Measurements from ENCODE around the gene RUSC2.

- TF ChIP-seq EZH2 (IDR thresholded peaks at IDR 0.05) = no peak
- TF ChIP-seq, protein P1, sequence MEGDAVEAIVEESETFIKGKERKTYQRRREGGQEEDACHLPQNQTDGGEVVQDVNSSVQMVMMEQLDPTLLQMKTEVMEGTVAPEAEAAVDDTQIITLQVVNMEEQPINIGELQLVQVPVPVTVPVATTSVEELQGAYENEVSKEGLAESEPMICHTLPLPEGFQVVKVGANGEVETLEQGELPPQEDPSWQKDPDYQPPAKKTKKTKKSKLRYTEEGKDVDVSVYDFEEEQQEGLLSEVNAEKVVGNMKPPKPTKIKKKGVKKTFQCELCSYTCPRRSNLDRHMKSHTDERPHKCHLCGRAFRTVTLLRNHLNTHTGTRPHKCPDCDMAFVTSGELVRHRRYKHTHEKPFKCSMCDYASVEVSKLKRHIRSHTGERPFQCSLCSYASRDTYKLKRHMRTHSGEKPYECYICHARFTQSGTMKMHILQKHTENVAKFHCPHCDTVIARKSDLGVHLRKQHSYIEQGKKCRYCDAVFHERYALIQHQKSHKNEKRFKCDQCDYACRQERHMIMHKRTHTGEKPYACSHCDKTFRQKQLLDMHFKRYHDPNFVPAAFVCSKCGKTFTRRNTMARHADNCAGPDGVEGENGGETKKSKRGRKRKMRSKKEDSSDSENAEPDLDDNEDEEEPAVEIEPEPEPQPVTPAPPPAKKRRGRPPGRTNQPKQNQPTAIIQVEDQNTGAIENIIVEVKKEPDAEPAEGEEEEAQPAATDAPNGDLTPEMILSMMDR (IDR thresholded peaks at IDR 0.05 in 2 of 3, conservative IDR thresholded peaks at IDR 0.05 in 1 of 3; ENCODE audit: borderline replicate concordance in 1 of 3, insufficient read depth in 1 of 3, low read depth in 2 of 3, low read length in 2 of 3) = no peak
- no peak for TF ChIP-seq EZH2phosphoT487 (IDR thresholded peaks at IDR 0.05; ENCODE audit: borderline replicate concordance)
- no peak for TF ChIP-seq ELF1 (IDR thresholded peaks at IDR 0.05; ENCODE audit: borderline replicate concordance, low read depth)
- TF ChIP-seq SIN3A (IDR thresholded peaks at IDR 0.05; ENCODE audit: low read depth) = no peak
- no peak for TF ChIP-seq POLR2A (IDR thresholded peaks at IDR 0.05; ENCODE audit: borderline replicate concordance, extremely low read depth, insufficient read depth, insufficient read length)
- TF ChIP-seq RAD21 (IDR thresholded peaks at IDR 0.05; ENCODE audit: low read depth) = no peak
- TF ChIP-seq REST (IDR thresholded peaks at IDR 0.05; ENCODE audit: low read depth) = no peak
- no peak for TF ChIP-seq CBX3 (IDR thresholded peaks at IDR 0.05; ENCODE audit: low read depth)
- TF ChIP-seq ZNF274 (IDR thresholded peaks at IDR 0.05; ENCODE audit: low read depth, low read length) = no peak
- TF ChIP-seq YY1 (IDR thresholded peaks at IDR 0.05; ENCODE audit: extremely low read depth, insufficient replicate concordance, low read depth, low read length) = no peak
- TF ChIP-seq MAX (IDR thresholded peaks at IDR 0.05) = no peak
- TF ChIP-seq POLR2AphosphoS5 (IDR thresholded peaks at IDR 0.05; ENCODE audit: low read depth, low read length) = no peak
These were observed 36.3 kb downstream of the RUSC2 start for GRCh38 chr9:35526087-35526801.

Data from HCT116 (cell line).